Gastroesophageal sphincter (tissue), 4 donors: ENCODE results near the gene CLPTM1L. TPM values are rescaled to one million over a fixed set of nuclear protein-coding genes. Genes with fewer than 3 reads are reported as not detected.
"Not testable (repeated sequence)": the region's sequence is repeated elsewhere in the genome, so short reads cannot be mapped to it uniquely, and the experiment has no call there.

Source experiments
- ATAC-seq: fragments of 150-250 bp; one replicate; pipeline ENCODE4 v1.9.1; 2016; ENCODE audit warnings: mild to moderate bottlenecking, moderate library complexity
- H3K27ac ChIP-seq, 4 donors: fragments of 200-600 bp; sonication (generic) in 3 of 4; 1 replicate in 3 of 4; 2 replicates in 1 of 4; pipeline ENCODE4 v1.5.1; 2016 to 2019
- H3K27me3 ChIP-seq: fragments of 200-600 bp; sonication (generic); one replicate; pipeline ENCODE4 v1.5.1; 2019
- H3K36me3 ChIP-seq, 2 donors: fragments of 200-600 bp; sonication (generic); one replicate each; pipeline ENCODE4 v1.5.1; 2019; ENCODE audit warnings: control low read depth in 1 of 2
- H3K4me1 ChIP-seq, 3 donors: fragments of 200-600 bp; sonication (generic); 1 replicate in 2 of 3; 2 replicates in 1 of 3; pipeline ENCODE4 v1.5.1; 2016 to 2019; ENCODE audit warnings: control low read depth in 2 of 3
- H3K4me3 ChIP-seq, 2 donors: fragments of 200-600 bp; sonication (generic); one replicate each; pipeline ENCODE4 v1.5.1; 2019; ENCODE audit warnings: mild to moderate bottlenecking in 1 of 2, moderate library complexity in 1 of 2
- H3K9me3 ChIP-seq, 3 donors: fragments of 200-600 bp; sonication (generic); one replicate each; pipeline ENCODE4 v1.5.1; 2017 to 2019; ENCODE audit warnings: control low read depth in 2 of 3
- CTCF ChIP-seq, 4 experiments: fragments of 200-600 bp in 2 of 4; fragments of 450-650 bp in 2 of 4; sonication (generic) in 1 of 4; IDR thresholded peaks; one replicate each; pipeline ENCODE4 v1.5.1; 2017 to 2019; ENCODE audit warnings: antibody characterized with exemption in 4 of 4, mild to moderate bottlenecking in 2 of 4, moderate library complexity in 2 of 4
- EP300 ChIP-seq: sonication (generic); formaldehyde crosslinking; IDR thresholded peaks from one replicate; pipeline ENCODE4 v1.6.1; 2017; ENCODE audit warnings: antibody characterized with exemption, mild to moderate bottlenecking
- POLR2A ChIP-seq, 2 donors: fragments of 450-650 bp; IDR thresholded peaks; one replicate each; pipeline ENCODE4 v1.6.1; 2017; ENCODE audit warnings: antibody characterized with exemption in 2 of 2, mild to moderate bottlenecking in 2 of 2, moderate library complexity in 1 of 2
- POLR2AphosphoS5 ChIP-seq: sonication (generic); formaldehyde crosslinking; IDR thresholded peaks from one replicate; pipeline ENCODE4 v1.6.1; 2017; ENCODE audit warnings: antibody characterized with exemption
- WGBS, 2 donors: methylation state at CpG; one replicate each; pipeline ENCODE4 v1.1.5; 2018; ENCODE audit warnings: low coverage in 1 of 2; 5-methylcytosine and 5-hydroxymethylcytosine counted together
- total RNA-seq, 4 donors: library from RNA; depleted of rRNA; stranded (reverse); fragments of >200 nt; gene quantifications; one replicate each; pipeline ENCODE4 v1.1.0, GENCODE V29; 2016

The CLPTM1L gene
- total RNA-seq, 4 donors from 2014 or later = 83.9 to 131 (median 92.2) TPM

DNA sequence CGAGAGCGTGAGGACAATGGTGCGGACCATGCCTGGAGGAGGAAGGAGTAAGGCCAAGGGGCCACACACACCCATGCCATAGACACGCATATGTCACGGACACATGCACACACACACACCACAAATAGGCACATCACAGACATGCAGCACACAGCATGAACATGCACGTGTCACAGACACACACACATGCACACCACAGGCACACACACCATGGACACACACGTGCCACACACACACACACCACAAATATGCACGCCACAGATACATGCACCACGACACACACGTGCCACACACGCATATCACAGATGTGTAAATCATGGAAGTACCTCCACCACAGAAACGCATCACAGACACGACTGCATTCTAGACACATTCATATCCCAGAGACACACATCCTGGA is 66.7 kb downstream of the CLPTM1L start:
- no peak overlapping the region for H3K4me3 ChIP-seq
- WGBS, 2 donors = 83 to 90% methylated on average over 2 to 4 of the region's 13 CpGs
- H3K27ac ChIP-seq = no peak overlapping the region
- H3K9me3 ChIP-seq = peaks cover 0 to 6% (median 0%) of the 10 kb centered on the region in 3 donors
- H3K27me3 ChIP-seq = peaks cover 16% of the 10 kb centered on the region
- no peak for TF ChIP-seq EP300
- no peak for ATAC-seq
- H3K4me1 ChIP-seq = no peaks in the 10 kb centered on the region
- H3K36me3 ChIP-seq = no peaks in the 10 kb centered on the region

- no CpG with 5 or more reads among the region's 10 CpGs for WGBS, 2 donors
- TF ChIP-seq CTCF (IDR thresholded peaks at IDR 0.05) = no peak
- TF ChIP-seq POLR2A (IDR thresholded peaks at IDR 0.05) = no peak
- no peak for TF ChIP-seq EP300
- TF ChIP-seq POLR2AphosphoS5 = no peak
These were observed 67.1 kb downstream of the CLPTM1L start for GRCh38 chr5:1277781-1278180.

DNA sequence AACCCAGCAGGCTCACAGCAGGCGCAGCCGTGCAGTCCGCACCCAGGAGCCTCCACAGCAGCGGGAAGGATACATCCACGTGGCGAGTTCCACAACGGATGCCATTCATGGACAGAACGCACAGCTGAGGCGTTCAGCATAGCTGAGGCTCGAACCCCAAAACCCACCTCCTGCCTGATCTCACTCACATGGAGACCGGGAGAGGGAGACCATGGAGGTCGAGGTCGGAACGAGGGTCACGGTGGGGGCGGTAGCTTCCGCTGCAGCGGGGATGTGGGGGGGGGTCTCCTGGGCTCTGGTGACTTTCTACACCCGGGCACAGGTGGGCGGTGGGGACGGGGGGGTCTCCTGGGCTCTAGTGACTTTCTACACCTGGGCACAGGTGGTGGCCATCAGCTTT is 67.6 kb downstream of the CLPTM1L start:
- 85% methylated on average over 15 of the region's 21 CpGs; no CpG with 5 or more reads in 1 of the 2 donors for WGBS, 2 donors
- ATAC-seq = no peak
- Histone ChIP-seq H3K36me3 (no peaks in the 10 kb centered on the region), H3K4me1 (no peaks in the 10 kb centered on the region), H3K9me3 (peaks cover 0 to 6% (median 0%) of the 10 kb centered on the region in 3 donors), H3K27me3 (peaks cover 16% of the 10 kb centered on the region), H3K27ac (no peak overlapping the region), H3K4me3 (no peak overlapping the region)
- TF ChIP-seq CTCF (IDR thresholded peaks at IDR 0.05) = no peak
- no peak for TF ChIP-seq POLR2A (IDR thresholded peaks at IDR 0.05)
- no peak for TF ChIP-seq POLR2AphosphoS5
- no peak for TF ChIP-seq EP300

More at GRCh38 chr5:1277781-1278180, 67.1 kb downstream of the CLPTM1L start:
- no peaks in the 10 kb centered on the region for H3K4me1 ChIP-seq
- no peak for ATAC-seq
- H3K4me3 ChIP-seq = no peak overlapping the region
- peaks cover 16% of the 10 kb centered on the region for H3K27me3 ChIP-seq
- no peaks in the 10 kb centered on the region for H3K36me3 ChIP-seq
- no peak overlapping the region for H3K27ac ChIP-seq
- peaks cover 0 to 6% (median 0%) of the 10 kb centered on the region in 3 donors for H3K9me3 ChIP-seq

GRCh38 chr5:1276930-1277329 is 68.0 kb downstream of the CLPTM1L start:
- no peak for TF ChIP-seq CTCF (IDR thresholded peaks at IDR 0.05)
- no peak for TF ChIP-seq POLR2AphosphoS5
- TF ChIP-seq POLR2A (IDR thresholded peaks at IDR 0.05) = no peak
- no peak for TF ChIP-seq EP300
- Histone ChIP-seq H3K4me3 (no peak overlapping the region), H3K27me3 (peaks cover 16% of the 10 kb centered on the region), H3K9me3 (peaks cover 0 to 6% (median 0%) of the 10 kb centered on the region in 3 donors), H3K27ac (no peak overlapping the region), H3K36me3 (no peaks in the 10 kb centered on the region), H3K4me1 (no peaks in the 10 kb centered on the region)
- WGBS, 2 donors = 92% methylated on average over 7 of the region's 20 CpGs; no CpG with 5 or more reads in 1 of the 2 donors
- ATAC-seq = no peak

DNA sequence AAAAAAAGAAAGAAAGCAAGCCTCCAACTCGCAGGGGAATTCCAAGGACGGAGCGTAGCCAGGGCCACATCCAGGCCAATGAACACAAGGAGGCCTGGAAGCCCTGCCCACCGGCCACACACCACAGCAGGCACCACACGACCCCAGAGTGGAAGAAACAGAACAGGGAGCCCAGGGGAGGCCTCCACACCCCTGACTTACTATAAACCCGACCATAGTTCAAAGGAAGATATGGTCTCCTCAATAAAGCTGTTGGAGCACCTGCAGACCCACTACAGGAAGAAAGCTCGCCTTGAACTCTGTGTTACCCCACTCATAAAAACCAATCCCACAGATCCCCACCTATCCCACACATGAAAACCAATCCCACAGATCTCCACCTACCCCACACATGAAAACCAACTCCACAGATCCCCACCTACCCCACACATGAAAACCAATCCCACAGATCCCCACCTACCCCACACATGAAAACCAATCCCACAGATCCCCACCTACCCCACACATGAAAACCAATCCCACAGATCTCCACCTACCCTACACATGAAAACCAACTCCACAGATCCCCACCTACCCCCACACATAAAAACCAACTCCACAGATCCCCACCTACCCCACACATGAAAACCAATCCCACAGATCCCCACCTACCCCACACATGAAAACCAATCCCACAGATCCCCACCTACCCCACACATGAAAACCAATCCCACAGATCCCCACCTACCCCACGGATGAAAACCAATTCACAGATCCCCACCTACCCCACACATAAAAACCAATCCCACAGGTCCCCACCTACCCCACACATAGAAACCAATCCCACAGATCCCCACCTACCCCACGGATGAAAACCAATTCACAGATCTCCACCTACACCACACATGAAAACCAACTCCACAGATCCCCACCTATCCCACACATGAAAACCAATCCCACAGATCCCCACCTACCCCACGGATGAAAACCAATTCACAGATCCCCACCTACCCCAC is 69.2 kb downstream of the CLPTM1L start:
- peaks cover 16% of the 10 kb centered on the region for H3K27me3 ChIP-seq
- not testable (repeated sequence) for H3K27ac ChIP-seq, H3K36me3 ChIP-seq, H3K4me3 ChIP-seq, H3K4me1 ChIP-seq, ATAC-seq, H3K9me3 ChIP-seq
- 77 to 89% methylated on average over 5 to 8 of the region's 10 CpGs for WGBS, 2 donors

- no peak for ATAC-seq
- no peak for TF ChIP-seq CTCF (IDR thresholded peaks at IDR 0.05)
These were observed 70.4 kb downstream of the CLPTM1L start for GRCh38 chr5:1274471-1274870.

More at GRCh38 chr5:1274471-1274870, 70.4 kb downstream of the CLPTM1L start:
- Histone ChIP-seq H3K36me3 (no peaks in the 10 kb centered on the region), H3K9me3 (peaks cover 0 to 6% (median 0%) of the 10 kb centered on the region in 3 donors), H3K4me3 (no peak overlapping the region), H3K4me1 (no peaks in the 10 kb centered on the region), H3K27ac (no peak overlapping the region), H3K27me3 (peaks cover 16% of the 10 kb centered on the region)
- WGBS, 2 donors = 70% methylated on average over 2 of the region's 16 CpGs; no CpG with 5 or more reads in 1 of the 2 donors
